ENCODE results near the gene NEO1.

The NEO1 gene

DNA sequence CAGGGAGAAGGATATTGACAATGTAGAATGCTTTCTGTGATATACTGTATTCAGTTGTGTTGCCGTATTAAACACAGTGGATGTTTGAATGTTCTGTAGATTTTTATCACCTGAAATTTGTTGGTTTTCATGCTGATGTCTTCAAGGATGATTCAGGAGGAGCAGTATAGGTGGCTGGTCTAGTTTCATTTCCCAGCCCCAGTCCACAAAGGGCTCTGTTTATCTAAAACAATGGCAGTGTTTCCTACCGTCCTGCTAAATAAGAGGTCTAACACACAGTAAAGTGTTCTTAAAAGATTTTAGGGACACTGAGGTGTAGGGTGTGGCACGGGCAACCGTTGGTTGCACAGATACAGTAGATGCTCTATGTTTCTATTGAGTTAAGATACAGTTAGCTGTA is 26.0 kb downstream of the NEO1 start:
- DNase-seq: no peak

GRCh38 chr15:73078722-73079121 is 26.5 kb downstream of the NEO1 start:
- DNase-seq: no peak

GRCh38 chr15:73079565-73079964 is 27.3 kb downstream of the NEO1 start:
- DNase-seq: no peak

DNA sequence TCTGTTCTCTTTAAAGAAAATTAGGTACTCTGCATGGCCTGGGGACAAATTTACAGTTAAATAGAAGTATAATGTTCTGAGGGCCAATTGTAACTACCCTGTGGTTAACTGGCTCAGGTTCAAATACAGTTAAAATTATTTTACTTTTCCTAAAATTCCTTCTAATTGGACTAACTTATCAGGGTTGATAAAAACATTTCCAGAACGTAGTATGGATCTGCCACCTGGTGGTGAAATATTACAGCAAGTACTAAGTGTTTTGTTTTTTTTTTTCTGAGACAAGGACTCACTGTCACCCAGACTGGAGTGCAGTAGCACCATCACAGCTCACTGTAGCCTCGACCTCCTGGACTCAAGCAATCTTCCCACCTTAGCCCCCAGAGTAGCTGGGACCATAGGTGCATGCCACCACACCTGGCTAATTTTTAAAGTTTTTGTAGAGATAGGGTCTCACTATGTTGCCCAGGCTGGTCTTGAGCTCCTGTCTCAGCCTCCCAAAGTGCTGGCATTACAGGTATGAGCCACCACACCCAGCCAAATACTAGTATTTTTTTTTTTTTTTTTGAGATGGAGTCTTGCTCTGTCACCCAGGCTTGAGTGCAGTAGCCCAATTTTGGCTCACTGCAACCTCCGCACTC is 29.2 kb downstream of the NEO1 start:
- DNase-seq: peak; percentile 9

DNA sequence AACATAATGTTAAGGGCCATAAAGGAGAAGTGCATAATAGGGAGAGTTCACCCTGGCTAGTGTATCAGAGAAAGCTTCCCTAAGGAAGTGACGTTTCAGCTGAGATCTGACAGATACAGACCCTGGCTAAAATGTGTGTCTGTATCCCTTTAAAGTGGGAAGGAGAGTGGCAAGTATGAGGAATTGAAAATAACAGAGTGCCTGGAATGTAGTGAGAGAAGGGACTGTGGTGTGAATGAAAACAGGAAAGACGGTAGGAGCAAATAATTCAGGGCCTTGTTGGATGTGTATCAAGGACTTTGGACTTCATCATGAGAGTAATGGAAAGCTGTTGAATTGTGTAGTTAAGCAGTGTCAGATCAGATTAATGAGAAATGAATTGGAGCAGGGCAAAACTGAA is 30.5 kb downstream of the NEO1 start:
- DNase-seq: no peak

DNA sequence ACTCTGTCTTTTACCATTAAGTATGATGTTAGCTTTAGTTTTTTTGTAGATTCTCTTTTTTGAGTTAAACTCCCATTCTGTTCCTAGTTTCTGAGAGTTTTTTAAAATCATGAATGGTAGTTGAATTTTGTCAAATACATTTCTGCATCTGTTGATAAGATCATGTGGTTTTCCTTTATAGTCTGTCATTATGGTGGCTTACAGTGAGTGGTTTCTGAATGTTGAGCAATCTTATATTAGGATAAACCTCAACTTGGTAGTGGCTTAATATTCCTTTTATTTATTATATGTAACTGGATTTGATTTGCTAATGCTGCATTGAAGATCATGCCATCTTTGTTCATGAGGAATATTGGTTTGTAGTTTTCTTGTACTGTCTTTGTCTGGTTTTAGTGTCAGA is 34.8 kb downstream of the NEO1 start:
- DNase-seq: no peak

GRCh38 chr15:73105064-73105463 is 52.8 kb downstream of the NEO1 start:
- DNase-seq: no peak

DNA sequence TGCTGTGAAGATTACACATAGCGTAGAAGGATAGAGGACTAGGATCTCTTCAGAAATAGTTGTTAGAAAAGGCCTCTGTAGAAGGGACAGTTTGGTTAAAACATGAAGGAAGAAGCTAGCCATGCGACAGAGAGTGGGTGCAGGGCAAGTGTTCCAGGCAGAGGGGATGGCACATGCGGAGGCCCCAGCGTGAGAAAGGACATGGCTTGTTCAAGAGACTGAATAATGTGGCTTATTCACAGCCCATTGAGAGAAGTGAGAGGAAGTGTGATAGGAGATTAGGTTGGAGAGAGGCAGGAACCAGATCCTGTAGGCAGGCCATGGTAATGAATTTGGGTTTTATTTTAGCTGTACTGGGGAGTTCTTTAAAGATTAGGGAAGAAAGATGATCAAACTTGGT is 56.4 kb downstream of the NEO1 start:
- DNase-seq: no peak

GRCh38 chr15:73109765-73110164 is 57.5 kb downstream of the NEO1 start:
- no peak for DNase-seq

GRCh38 chr15:73110201-73110600 is 57.9 kb downstream of the NEO1 start:
- no peak for DNase-seq

DNA sequence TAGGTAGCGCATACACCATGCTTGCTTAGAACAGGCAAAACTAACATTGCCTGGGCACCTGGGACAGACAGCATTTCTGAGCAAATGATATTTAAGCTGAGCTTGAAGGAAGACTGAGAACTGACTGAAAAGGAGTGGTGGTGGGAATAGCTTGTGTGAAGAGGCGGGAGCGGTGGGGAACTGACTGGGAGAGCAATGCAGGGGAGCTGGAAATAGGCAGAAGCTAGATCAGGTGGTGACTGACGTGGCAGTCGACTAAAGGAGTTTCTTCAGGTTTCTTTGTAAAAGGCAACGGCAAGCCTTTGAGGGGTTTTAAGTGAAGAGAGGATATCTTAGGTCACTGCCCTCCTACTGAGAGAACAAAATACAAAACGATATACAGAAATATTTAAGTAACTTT is 61.8 kb downstream of the NEO1 start:
- no peak for DNase-seq

- DNase-seq: no peak
Measured at GRCh38 chr15:73116164-73116563, 63.9 kb downstream of the NEO1 start.

- DNase-seq: no peak
Measured at GRCh38 chr15:73118055-73118454, 65.8 kb downstream of the NEO1 start.

GRCh38 chr15:73119478-73119877 is 67.2 kb downstream of the NEO1 start:
- no peak for DNase-seq

GRCh38 chr15:73120269-73120668 is 68.0 kb downstream of the NEO1 start:
- DNase-seq: no peak

DNA sequence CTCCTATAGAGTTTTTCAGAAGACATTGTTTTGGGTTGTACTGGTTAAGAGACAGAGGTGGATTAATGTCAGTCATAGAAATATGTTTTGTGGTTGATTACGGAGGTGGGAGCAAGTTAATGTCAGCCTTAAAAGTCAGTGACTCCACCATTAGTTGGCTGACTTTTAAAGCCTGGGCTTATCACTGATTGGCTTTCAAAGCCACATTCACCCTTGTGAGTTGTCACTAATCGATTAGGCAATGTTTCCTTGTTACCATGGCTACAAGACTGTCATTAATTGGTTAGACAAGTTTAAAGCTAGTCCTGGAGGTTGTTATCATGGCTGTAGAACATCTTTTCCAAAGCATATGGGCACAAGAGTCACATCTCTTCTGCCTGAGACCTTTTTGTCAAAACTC is 73.0 kb downstream of the NEO1 start:
- no peak for DNase-seq

GRCh38 chr15:73127302-73127936 is 75.2 kb downstream of the NEO1 start:
- no peak for DNase-seq

DNA sequence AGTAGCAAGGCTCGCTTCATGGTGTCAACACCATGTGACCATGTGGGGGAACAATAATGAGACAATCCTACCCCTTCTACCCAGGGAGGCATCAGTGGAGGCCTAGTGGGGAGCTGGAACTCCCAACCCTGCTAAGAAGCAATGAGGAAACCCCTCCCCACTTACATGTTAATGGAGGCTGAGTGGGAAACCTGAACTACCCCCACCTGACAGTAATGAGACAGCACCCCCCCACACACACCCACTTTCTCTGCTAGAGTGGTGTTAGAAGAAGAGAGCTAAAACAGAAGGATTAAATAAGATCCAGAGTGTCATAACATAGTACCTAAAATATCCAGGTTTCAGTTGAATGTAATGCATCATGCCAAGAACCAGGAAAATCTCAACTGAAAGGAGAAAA is 78.6 kb downstream of the NEO1 start:
- no peak for DNase-seq

DNA sequence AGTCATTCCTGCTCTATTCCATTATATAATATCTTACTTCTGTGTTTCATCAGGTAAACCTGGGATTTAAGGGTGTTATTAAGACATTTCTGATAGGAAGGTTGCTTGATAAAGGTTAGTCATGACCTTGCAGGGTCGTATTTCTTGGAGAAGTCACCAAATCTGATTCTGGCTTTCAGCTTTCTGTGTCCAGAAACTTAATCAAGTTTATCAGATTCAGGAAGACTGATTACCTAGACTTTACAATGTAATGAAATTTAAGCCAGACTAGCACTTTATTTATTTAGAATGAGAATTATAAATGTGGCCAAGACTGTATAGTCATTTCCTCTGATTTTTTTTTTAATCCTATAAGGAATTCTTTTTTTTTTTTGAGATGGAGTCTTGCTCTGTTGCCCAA is 81.9 kb downstream of the NEO1 start:
- no peak for DNase-seq

DNA sequence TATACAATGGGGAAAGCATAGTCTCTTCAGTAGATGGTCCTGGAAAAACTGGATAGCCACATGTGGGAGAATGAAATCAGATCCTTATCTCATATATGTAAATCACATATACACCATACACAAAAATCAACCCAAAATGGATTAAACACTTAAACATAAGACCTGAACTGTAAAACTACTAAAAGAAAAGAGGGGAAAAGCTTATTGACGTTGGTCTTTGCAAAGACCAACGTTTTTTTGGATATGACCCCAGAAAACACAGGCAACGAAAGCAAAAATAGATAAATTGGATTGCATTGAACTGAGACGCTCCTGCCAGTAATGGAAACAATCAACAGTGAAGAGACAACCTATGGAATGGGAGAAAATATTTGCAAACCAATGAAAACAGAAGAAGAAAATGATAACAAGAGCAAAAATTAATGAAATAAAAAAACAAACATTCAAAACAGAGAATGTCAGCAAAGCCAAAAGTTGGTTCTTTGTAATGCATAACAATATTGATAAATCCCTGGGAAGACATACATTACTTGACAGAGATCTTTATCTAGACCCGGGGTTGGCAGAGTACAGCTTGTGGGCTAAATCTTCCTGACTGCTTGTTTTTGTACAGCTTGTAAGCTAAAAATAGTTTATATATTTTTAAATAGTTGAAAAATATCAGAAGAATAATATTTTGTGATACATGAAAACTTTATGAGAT is 86.9 kb downstream of the NEO1 start:
- no peak for DNase-seq

DNA sequence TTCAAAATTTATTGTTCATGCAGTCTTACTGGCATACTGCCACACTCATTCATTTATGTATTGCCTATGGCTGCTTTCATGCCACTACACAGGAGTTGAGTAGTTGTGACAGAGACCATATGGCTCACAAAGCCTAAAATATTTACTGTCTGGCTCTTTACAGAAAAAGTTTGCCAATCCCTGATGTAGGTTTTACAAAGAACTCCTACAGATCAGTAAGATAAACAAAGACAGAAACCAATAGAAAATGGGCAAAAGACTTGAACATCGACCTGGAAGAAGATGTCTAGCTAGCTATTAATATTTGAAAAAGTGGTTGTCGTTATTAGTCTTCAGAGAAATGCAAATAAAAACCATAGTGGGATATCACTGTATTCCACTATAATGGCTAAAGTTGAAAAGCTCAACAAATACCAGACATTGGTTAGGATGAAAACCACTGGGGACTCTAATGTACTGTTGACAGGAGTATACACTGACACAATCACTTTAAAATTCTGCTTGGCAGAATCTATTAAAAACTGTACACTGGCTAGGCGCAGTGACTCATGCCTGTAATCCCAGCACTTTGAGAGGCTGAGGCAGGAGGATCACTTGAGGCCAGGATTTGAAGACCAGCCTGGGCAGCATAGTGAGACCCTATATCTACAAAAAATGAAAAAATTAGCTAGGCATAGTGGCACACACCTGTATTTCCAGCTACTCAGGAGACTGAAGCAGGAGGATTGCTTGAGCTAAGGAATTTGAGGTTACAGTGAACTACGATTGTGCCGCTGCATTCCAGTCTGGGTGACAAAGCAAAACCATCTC is 87.7 kb downstream of the NEO1 start:
- DNase-seq: no peak

DNA sequence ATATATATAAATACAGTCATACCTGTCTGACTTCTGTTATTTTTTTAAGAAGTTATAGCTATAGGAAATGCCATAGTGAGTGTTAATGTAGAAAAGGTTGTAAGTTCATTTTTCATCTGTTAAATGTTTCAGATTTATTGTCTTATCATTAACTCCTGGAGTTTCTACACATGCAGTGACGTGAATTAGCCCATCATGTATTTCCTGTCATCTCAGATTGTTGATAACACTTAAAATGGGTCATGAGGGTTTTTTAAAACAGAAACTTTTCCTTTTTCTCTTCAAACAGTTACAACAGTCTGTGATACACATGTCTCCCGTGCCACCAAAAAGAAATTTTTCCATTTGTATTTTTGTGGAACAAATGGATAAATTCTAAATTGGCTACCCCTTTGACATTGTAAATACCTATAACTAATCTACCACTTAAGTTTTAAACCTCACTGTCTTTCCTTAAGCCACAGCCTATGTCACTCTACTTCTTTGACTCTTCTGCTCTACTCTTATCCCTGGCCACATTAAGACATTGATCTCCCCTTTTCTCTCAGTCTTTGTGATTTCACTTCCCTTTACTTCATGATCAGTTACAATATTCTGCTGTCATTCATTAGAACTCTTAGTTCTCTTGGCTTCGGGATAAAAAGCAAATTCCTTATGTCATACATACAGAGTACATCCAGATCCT is 89.1 kb downstream of the NEO1 start:
- no peak for DNase-seq
